ENCODE measurements around the gene ELOVL5.
"Not testable (repeated sequence)": the region's sequence is repeated elsewhere in the genome, so short reads cannot be mapped to it uniquely, and the experiment has no call there.

ELOVL5 gene

GRCh38 chr6:53359095-53359842 lies 10.5 kb upstream of the ELOVL5 start:
- DNase-seq: peak; percentile 95

GRCh38 chr6:53358440-53359094 lies 9.8 kb upstream of the ELOVL5 start:
- DNase-seq: no peak

GRCh38 chr6:53357576-53358360 lies 9.0 kb upstream of the ELOVL5 start:
- no peak for DNase-seq

- no peak for DNase-seq
Measured at GRCh38 chr6:53353624-53354023, 4.9 kb upstream of the ELOVL5 start.

GRCh38 chr6:53352360-53352759 lies 3.6 kb upstream of the ELOVL5 start:
- no peak for DNase-seq

- DNase-seq: no peak
Measured at GRCh38 chr6:53349209-53349693, 501 bp upstream of the ELOVL5 start.

- peak; percentile 47 for DNase-seq
Measured at GRCh38 chr6:53347921-53348370, 804 bp downstream of the ELOVL5 start.

GRCh38 chr6:53347250-53347920 lies 1.4 kb downstream of the ELOVL5 start:
- DNase-seq: peak; percentile 64

GRCh38 chr6:53346049-53346448 lies 2.7 kb downstream of the ELOVL5 start:
- DNase-seq: not testable (repeated sequence)

GRCh38 chr6:53344969-53345368 lies 3.8 kb downstream of the ELOVL5 start:
- DNase-seq: no peak

GRCh38 chr6:53343092-53343491 lies 5.7 kb downstream of the ELOVL5 start:
- DNase-seq: no peak

- no peak for DNase-seq
Measured at GRCh38 chr6:53342217-53342616, 6.5 kb downstream of the ELOVL5 start.

GRCh38 chr6:53340536-53340935 lies 8.2 kb downstream of the ELOVL5 start:
- no peak for DNase-seq

- DNase-seq: no peak
Measured at GRCh38 chr6:53339424-53339823, 9.3 kb downstream of the ELOVL5 start.

- DNase-seq: no peak
Measured at GRCh38 chr6:53338304-53338703, 10.4 kb downstream of the ELOVL5 start.

- no peak for DNase-seq
Measured at GRCh38 chr6:53336070-53336469, 12.7 kb downstream of the ELOVL5 start.

- peak; percentile 74 for DNase-seq
Measured at GRCh38 chr6:53335224-53335994, 13.3 kb downstream of the ELOVL5 start.

- DNase-seq: no peak
Measured at GRCh38 chr6:53333439-53334408, 15.0 kb downstream of the ELOVL5 start.

- DNase-seq: no peak
Measured at GRCh38 chr6:53331678-53332077, 17.1 kb downstream of the ELOVL5 start.

- DNase-seq: no peak
Measured at GRCh38 chr6:53330137-53330536, 18.6 kb downstream of the ELOVL5 start.

- DNase-seq: no peak
Measured at GRCh38 chr6:53328375-53328774, 20.4 kb downstream of the ELOVL5 start.
